B cell (primary cell): ENCODE measurements around the gene ANKRD49. TPM values are rescaled to one million over a fixed set of nuclear protein-coding genes. Genes with fewer than 3 reads are reported as not detected.

Source experiments
- ATAC-seq: fragments of 200-7000 bp; cut with Tn5 transposase; one replicate; pipeline ENCODE4 v1.10.0; 2021; ENCODE audit warnings: low read depth, mild to moderate bottlenecking, moderate number of reproducible peaks, moderate library complexity
- CTCF ChIA-PET: fragments of 350-600 bp; sonication (Branson Sonifier 250); formaldehyde crosslinking; loops from one replicate; lab custom pipeline; 2021; ENCODE audit warnings: antibody characterized with exemption, inconsistent platforms; lab: Charles Lee
- POLR2A ChIA-PET: fragments of 350-600 bp; sonication (Branson Sonifier 250); formaldehyde crosslinking; loops from one replicate; lab custom pipeline; 2021; ENCODE audit warnings: antibody characterized with exemption; lab: Charles Lee
- DNase-seq: peaks from one replicate; pipeline ENCODE4 v3.0.0; 2013
- H2AFZ ChIP-seq: 2 replicates; pipeline ENCODE4 v1.6.1; 2012; ENCODE audit warnings: mild to moderate bottlenecking, low read depth, low read length; ENCODE audit not compliant: insufficient read depth, poor library complexity, severe bottlenecking
- H3K27ac ChIP-seq, 2 donors: 1 replicate in 1 of 2; 2 replicates in 1 of 2; pipeline ENCODE4 v1.5.1; 2012 to 2013; ENCODE audit warnings: low read length in 2 of 2, mild to moderate bottlenecking in 2 of 2, moderate library complexity in 1 of 2
- H3K27me3 ChIP-seq, 4 experiments: fragments of 200-600 bp in 1 of 4; sonication (generic) in 1 of 4; replicated peaks in 1 of 4; 1 replicate in 2 of 4; 2 replicates in 2 of 4; pipeline versions ENCODE4 v1.6.1 to v1.7.0; 2013 to 2016; ENCODE audit warnings: low read length in 3 of 4, mild to moderate bottlenecking in 2 of 4, mixed read lengths in 1 of 4, moderate library complexity in 1 of 4; ENCODE audit not compliant: insufficient read depth in 4 of 4, control insufficient read depth in 3 of 4; ENCODE audit errors: control extremely low read depth in 1 of 4
- H3K36me3 ChIP-seq, 2 experiments: replicated peaks in 1 of 2; 1 replicate in 1 of 2; 2 replicates in 1 of 2; pipeline versions ENCODE4 v1.6.1 to v1.7.1; 2013; ENCODE audit warnings: low read length in 1 of 2; ENCODE audit not compliant: insufficient read depth in 2 of 2, control insufficient read depth in 1 of 2; ENCODE audit errors: control extremely low read depth in 1 of 2, extremely low read depth in 1 of 2
- H3K4me1 ChIP-seq, 2 donors: fragments of 200-600 bp in 1 of 2; sonication (generic) in 1 of 2; 1 replicate in 1 of 2; 2 replicates in 1 of 2; pipeline versions ENCODE4 v1.5.1 to v1.6.1; 2013 to 2017; ENCODE audit warnings: low read length in 2 of 2; ENCODE audit not compliant: control insufficient read depth in 2 of 2, insufficient read depth in 2 of 2
- H3K4me2 ChIP-seq: replicated peaks from 2 replicates; pipeline ENCODE3; 2012; ENCODE audit warnings: mild to moderate bottlenecking, low read depth, low read length; ENCODE audit not compliant: poor library complexity, severe bottlenecking
- H3K4me3 ChIP-seq, 5 experiments: fragments of 200-600 bp in 1 of 5; sonication (generic) in 1 of 5; 1 replicate in 3 of 5; 2 replicates in 2 of 5; pipeline versions ENCODE4 v1.5.1 to v1.7.0; 2011 to 2016; ENCODE audit warnings: low read length in 4 of 5, mild to moderate bottlenecking in 4 of 5, low read depth in 2 of 5, control low read depth in 1 of 5, moderate library complexity in 1 of 5; ENCODE audit not compliant: insufficient read depth in 1 of 5; ENCODE audit errors: control extremely low read depth in 1 of 5, extremely low read depth in 1 of 5
- H3K79me2 ChIP-seq: fragments of 200-600 bp; sonication (generic); one replicate; pipeline ENCODE4 v1.6.0; 2016; ENCODE audit warnings: low read length; ENCODE audit not compliant: control insufficient read depth, insufficient read depth
- H3K9ac ChIP-seq: fragments of 200-600 bp; sonication (generic); 2 replicates; pipeline ENCODE4 v1.6.1; 2017; ENCODE audit warnings: mild to moderate bottlenecking, low read length, moderate library complexity
- H3K9me3 ChIP-seq, 3 donors: one replicate each; pipeline versions ENCODE4 v1.6.1 to v1.7.1; 2013; ENCODE audit warnings: low read length in 2 of 3; ENCODE audit not compliant: control insufficient read depth in 2 of 3, insufficient read depth in 1 of 3; ENCODE audit errors: control extremely low read depth in 1 of 3
- H4K20me1 ChIP-seq: 2 replicates; pipeline ENCODE4 v1.6.0; 2012; ENCODE audit warnings: mild to moderate bottlenecking, low read length; ENCODE audit not compliant: insufficient read depth, control insufficient read depth, poor library complexity, severe bottlenecking
- H3K27ac Mint-ChIP-seq: one replicate; pipeline ENCODE4 v1.8.0; 2021; ENCODE audit warnings: mixed read lengths
- H3K27me3 Mint-ChIP-seq: one replicate; pipeline ENCODE4 v1.8.0; 2021; ENCODE audit warnings: mixed read lengths
- H3K4me1 Mint-ChIP-seq: one replicate; pipeline ENCODE4 v1.8.0; 2021; ENCODE audit warnings: mixed read lengths
- H3K4me3 Mint-ChIP-seq: one replicate; pipeline ENCODE4 v1.8.0; 2021; ENCODE audit warnings: mixed read lengths
- H3K9me3 Mint-ChIP-seq: one replicate; pipeline ENCODE4 v1.8.0; 2022; ENCODE audit warnings: mixed read lengths; ENCODE audit not compliant: insufficient read depth
- CTCF ChIP-seq: fragments of 200-600 bp; IDR thresholded peaks from one replicate; pipeline ENCODE4 v1.8.0; 2022; ENCODE audit warnings: antibody characterized with exemption, mild to moderate bottlenecking
- EZH2 ChIP-seq: IDR thresholded peaks from 2 replicates; pipeline ENCODE4 v1.6.1; 2012; ENCODE audit warnings: borderline replicate concordance, low read depth, mild to moderate bottlenecking, moderate library complexity, low read length; ENCODE audit not compliant: insufficient read depth, poor library complexity, severe bottlenecking
- WGBS: methylation state at CpG from one replicate; pipeline ENCODE4 v1.1.5; 2013; ENCODE audit warnings: missing lambda C conversion rate; ENCODE audit not compliant: insufficient coverage; 5-methylcytosine and 5-hydroxymethylcytosine counted together
- intact Hi-C: fragments of 100-400 bp; cut with micrococcal nuclease; formaldehyde crosslinking; loops from one replicate; pipeline ENCODE4 v1.10.0; 2022
- polyA plus RNA-seq: library from polyadenylated mRNA; depleted of rRNA; stranded (reverse); fragments of >200 nt; gene quantifications from 2 replicates; pipeline ENCODE4 v1.2.3, GENCODE V29; 2012
- total RNA-seq, 2 donors: library from RNA; stranded (reverse); fragments of 120-200 nt in 1 of 2; gene quantifications; 1 replicate in 1 of 2; 2 replicates in 1 of 2; pipeline versions ENCODE4 v1.2.3 to v1.2.4, GENCODE V29; 2013 to 2022

The ANKRD49 gene
- total and polyA plus RNA-seq, 2 donors (not counting 1 experiment from before 2014, with no cell fraction given): 21.3 to 51.4 TPM

GRCh38 chr11:94545264-94546161, 51.7 kb downstream of the ANKRD49 start:
- intact Hi-C loops: no loop called here
- ChIA-PET CTCF (no interaction called here), POLR2A (no interaction called here)
- no peak for TF ChIP-seq EZH2
- TF ChIP-seq CTCF: no peak
- no peak overlapping the region for H3K9ac ChIP-seq
- peaks cover 0 to 3% (median 0%) of the 10 kb centered on the region in 3 donors for H3K9me3 ChIP-seq
- Mint-ChIP-seq H3K27ac (peak overlapping the region; percentile 76), H3K27me3 (no peaks in the 10 kb centered on the region), H3K4me3 (peak overlapping the region; percentile 100), H3K4me1 (peaks cover 23% of the 10 kb centered on the region), H3K9me3 (no peaks in the 10 kb centered on the region)
- H4K20me1 ChIP-seq: peaks cover 5% of the 10 kb centered on the region
- peak overlapping the region; percentile 98 for H2AFZ ChIP-seq
- WGBS: 91% methylated on average over 46 of the region's 54 CpGs
- H3K36me3 ChIP-seq: no peaks in the 10 kb centered on the region
- peak overlapping the region; percentile 90 for H3K4me2 ChIP-seq
- H3K4me3 ChIP-seq: peak overlapping the region in 2 of 5 experiments; percentile 12 to 78
- DNase-seq (peak; percentile 15), ATAC-seq (no peak)
- no peaks in the 10 kb centered on the region for H3K79me2 ChIP-seq
- H3K27ac ChIP-seq: no peak overlapping the region
- H3K27me3 ChIP-seq: no peaks in the 10 kb centered on the region
- peaks cover 6 to 18% of the 10 kb centered on the region in 2 donors for H3K4me1 ChIP-seq

GRCh38 chr11:94546162-94546470, 52.3 kb downstream of the ANKRD49 start:
- H3K9me3 Mint-ChIP-seq: no peaks in the 10 kb centered on the region
- peak overlapping the region; percentile 15 for H3K27ac Mint-ChIP-seq
- H2AFZ ChIP-seq: no peak overlapping the region
- H3K4me3 Mint-ChIP-seq: peak overlapping the region; percentile 100
- TF ChIP-seq CTCF (no peak), EZH2 (no peak)
- ChIA-PET POLR2A (no interaction called here), CTCF (no interaction called here)
- intact Hi-C loops: no loop called here
- no peaks in the 10 kb centered on the region for H3K79me2 ChIP-seq
- H3K4me1 Mint-ChIP-seq: peaks cover 23% of the 10 kb centered on the region
- DNase-seq: no peak
- H3K4me2 ChIP-seq: no peak overlapping the region
- no peak for ATAC-seq
- no peaks in the 10 kb centered on the region for H3K27me3 Mint-ChIP-seq
- WGBS: no CpG with 5 or more reads among the region's 2 CpGs
- H4K20me1 ChIP-seq: peaks cover 5% of the 10 kb centered on the region
- peaks cover 6 to 18% of the 10 kb centered on the region in 2 donors for H3K4me1 ChIP-seq
- no peaks in the 10 kb centered on the region for H3K36me3 ChIP-seq
- no peak overlapping the region for H3K9ac ChIP-seq
- no peak overlapping the region for H3K27ac ChIP-seq
- H3K9me3 ChIP-seq: peaks cover 0 to 3% (median 0%) of the 10 kb centered on the region in 3 donors
- no peaks in the 10 kb centered on the region for H3K27me3 ChIP-seq
- H3K4me3 ChIP-seq: no peak overlapping the region
